Activated CD4-positive, alpha-beta T cell treated with anti-CD3 and anti-CD28 coated beads for 48 hours (primary cell): ENCODE results near the gene POMP.
"Not testable (repeated sequence)": the region's sequence is repeated elsewhere in the genome, so short reads cannot be mapped to it uniquely, and the experiment has no call there.

Experiments used
- DNase-seq: peaks from one replicate; pipeline ENCODE4 v3.0.0-alpha.2; 2020

Gene POMP

GRCh38 chr13:28638756-28639155 is 20.2 kb upstream of the POMP start:
- DNase-seq = no peak

DNA sequence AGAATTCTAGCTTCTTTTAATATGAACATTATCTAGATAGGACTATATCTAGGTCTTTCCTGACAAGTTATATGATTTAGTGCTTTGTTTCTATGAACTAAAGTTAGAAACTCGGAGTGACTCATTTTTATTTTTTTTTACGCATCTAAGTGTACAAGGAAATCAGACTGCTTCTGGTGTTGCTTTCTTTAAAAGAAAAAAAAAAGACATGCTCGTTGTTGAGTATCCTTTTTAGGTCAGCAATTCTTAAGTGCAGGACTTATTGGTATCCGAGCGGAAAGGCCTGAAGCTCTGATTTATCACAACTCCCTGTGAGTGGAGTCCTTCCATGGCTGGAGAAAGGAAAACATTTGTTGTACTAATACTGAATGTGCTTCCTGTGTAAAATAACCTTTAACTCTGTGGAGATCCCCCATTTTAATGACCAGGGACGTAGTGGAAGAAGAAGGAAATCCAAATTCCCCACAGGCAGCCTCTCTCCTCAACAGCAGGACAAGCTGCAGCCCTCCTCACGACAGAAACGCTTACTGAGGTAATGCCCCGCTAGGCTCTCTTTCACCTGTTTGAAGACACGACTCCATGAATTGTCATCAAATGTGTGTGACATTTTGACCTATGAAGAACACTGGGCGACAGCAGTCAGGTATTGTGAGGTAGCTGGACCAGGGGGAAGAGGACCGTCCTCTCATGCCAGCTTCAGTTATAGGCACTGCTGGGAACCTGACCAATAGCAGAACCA is 17.9 kb upstream of the POMP start:
- no peak for DNase-seq

- no peak for DNase-seq
These were observed 17.4 kb upstream of the POMP start for GRCh38 chr13:28641600-28641926.

GRCh38 chr13:28650284-28650683 is 8.6 kb upstream of the POMP start:
- no peak for DNase-seq

DNA sequence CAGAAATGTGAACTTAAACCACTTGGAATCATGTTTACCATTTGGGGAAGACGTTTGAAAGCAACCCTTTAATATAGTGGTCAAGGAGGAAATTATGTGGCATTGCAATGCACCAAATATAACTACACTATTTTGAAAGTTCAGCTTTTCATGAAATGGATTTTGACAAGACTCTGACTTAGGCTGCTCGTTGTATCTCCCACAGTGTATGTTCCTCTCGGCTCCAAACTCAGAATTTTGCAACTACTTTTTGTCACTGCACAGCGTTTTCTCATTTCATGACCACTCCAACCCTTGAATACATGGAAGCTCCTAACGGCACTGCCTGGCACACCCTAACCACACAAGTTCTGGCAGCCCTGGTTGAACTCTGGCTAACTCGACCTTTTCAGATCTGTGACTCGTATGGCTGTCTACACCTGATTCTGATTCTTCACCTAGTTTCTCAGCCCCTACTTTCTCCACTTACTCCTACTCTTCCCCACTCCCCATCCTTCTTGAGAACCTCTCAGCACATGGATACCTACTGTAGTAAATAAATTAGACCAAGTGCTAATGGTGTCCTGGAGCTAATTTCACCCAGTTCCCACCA is 7.0 kb upstream of the POMP start:
- no peak for DNase-seq

DNA sequence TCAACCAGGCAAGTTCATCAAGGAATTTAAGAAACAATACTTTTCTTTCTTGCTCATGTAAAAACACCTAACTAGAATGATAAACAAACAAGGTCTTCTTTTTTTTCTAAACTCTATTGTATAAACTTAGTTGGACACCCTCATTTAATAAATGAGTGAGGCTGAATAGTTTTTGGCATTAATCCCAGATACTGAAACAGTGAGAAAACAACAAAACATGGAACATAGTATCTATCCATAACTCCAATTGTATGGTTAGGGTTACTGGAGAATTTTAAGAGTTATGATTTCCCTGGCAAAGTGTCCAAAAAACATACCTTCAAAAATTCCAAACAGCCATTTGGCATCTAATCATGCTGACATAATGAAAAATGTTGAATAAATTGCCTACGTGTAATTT is 5.8 kb upstream of the POMP start:
- DNase-seq = no peak

DNA sequence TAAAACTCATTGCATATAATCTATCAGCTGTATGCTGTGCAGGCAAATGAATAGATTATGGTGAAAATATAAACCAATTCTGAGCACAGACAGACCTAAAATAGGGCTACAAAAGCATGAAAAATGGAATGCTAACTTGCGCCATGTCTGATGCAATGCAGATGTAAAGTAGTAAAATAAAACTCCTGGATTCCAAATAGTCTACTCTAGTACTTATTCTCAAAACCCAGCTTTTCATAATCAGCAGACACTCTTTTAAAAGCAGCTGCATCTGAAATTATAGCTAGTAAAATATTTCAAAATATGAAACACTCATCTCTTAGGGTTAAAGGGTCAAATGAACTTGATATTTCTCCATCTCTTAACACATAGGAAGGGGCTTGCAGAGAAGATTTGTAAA is 4.7 kb upstream of the POMP start:
- DNase-seq = no peak

DNA sequence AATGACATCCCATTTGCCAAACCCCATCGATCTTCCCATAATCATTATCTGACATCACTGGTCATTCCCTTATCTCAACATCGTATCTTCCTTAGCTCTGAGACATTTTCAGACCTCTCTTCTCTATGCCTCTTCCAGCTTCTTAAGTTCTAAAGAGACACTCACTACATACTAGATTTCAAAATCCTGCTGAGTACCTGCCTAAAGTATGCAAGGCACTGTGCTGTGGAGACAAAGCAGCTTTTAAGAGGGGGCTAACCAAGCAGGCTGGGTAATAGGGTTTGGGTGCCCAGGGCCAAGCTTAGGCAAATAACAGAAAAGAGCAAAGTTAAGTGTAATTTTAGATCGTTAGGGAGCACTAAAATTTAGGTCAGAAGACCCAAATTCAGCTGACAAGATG is 3.4 kb upstream of the POMP start:
- no peak for DNase-seq

GRCh38 chr13:28657784-28658538 is 969 bp upstream of the POMP start:
- no peak for DNase-seq

DNA sequence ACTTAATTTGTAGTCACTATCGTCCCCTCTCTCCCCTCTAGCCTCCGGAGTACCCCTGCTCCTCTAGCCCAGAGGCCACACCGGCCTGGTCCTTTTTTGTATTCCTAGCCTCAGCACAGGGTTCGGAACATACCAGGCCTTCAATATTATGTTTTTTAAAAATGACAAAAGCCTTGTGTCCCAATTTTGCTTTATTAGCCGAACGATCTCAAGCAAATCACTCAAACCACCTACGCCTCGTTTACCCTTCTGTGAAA is 463 bp upstream of the POMP start:
- no peak for DNase-seq

DNA sequence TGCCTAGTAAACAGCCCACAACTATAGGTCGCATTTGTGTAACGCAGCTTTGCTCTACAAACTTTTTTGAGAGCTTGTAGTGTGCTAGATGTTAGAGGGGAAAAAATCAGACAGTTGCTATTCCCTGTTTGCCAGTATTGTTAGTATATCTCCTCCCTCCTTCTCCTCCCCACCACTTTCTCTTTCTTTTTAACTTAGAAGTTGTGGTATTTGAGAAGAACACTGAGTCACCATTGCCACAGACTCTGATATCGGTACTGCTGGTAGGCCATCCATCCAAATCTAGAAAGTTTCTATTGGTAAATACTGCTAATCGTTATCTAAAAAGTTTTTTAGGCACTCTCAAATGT is 666 bp downstream of the POMP start:
- DNase-seq = peak; percentile 22

DNA sequence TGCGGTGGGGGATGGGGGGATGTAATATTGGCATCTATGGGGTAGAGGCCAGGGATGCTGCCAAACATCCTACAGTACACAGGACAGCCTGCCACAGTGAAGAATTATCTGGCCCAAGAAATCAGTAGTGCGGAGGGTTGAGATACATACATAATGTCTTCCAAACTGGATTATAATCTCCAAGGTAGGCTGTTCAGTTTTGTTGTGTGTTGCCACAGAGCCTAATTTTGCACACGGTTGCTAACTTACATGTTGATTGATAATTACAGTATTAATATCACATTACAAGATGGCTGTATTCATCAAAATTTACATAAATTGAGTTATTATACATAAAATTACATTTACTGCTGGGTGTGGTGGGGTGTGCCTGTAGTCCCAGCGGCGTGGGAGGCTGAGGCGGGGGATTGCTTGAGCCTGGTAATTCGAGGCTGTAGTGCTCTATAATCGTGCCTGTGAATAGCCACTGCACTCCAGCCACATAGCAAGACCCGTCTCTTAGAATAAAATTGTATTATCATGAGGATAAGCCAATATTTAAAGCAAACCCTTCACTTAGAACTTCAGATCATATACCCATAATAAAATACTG is 8.1 kb downstream of the POMP start:
- no peak for DNase-seq

- no peak for DNase-seq
These were observed 12.3 kb downstream of the POMP start for GRCh38 chr13:28671126-28671792.

DNA sequence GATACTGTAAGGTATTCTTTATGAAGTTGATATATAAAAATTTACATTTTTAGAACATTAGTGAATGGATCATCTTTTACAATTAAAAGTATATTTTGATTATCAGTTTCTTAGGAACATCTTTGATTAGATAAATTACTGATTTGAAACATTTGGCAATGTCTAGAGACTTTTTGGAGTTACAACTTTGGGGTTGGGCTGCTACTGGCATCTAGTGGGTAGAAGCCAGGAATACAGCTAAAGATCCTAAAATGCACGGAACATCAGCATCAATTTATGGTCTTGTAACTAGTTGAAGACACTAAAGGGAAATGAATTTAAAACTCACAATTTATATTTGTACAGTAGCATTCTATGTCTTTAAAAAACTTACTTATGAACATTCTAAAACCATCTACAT is 19.9 kb downstream of the POMP start:
- DNase-seq = no peak

GRCh38 chr13:28679628-28680027 is 20.7 kb downstream of the POMP start:
- no peak for DNase-seq

DNA sequence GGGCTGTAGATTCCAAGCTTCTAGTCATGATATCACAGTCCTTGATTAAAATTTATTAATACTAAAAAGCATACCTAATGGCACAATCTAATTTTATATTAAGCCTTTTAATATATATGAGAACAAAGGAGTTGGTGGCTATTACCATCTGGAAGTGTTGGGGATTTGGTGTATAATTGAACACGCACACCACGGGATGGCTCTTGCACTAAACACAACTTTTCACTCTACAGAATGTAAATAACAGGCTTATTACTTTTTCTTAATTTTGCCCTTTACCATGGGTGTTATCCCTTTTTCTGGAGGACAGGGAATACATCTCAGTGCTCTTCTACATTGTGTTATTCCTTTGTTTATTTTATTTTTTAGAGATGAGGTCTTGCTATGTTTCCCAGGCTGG is 21.6 kb downstream of the POMP start:
- no peak for DNase-seq

DNA sequence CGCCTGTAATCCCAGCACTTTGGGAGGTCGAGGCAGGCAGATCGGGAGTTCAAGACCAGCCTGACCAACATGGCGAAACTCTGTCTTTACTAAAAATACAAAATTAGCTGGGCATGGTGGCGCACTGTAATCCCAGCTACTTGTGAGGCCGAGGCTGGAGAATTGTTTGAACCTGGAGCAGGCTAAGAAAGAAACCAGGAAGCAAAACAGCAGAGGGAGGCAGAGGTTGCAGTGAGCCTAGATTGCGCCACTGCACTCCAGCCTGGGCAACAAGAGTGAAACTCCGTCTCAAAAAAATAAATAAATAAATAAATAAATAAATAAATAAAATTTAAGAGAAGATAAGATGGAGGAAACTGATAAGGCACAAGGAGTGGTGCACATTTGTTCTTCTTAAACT is 24.2 kb downstream of the POMP start:
- not testable (repeated sequence) for DNase-seq

DNA sequence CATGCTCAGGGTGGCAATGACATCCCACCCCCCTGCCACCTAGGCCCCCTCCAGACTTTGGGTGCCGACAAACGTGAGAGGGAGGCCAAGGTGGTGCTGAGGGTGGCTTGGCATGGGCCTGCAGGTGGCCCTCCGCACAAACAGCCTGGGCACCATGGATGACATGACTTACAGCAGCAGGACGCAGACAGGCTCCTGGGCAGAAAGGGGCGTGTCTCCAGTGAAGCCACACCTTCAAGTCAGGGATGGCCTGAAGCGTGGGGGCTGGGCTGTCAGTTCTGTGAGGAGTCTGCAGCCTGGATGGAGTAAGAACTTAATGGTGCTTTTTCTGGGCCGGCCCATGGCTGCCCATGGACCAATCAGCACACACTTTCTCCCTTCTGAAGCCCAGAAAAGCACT is 25.3 kb downstream of the POMP start:
- DNase-seq = no peak

DNA sequence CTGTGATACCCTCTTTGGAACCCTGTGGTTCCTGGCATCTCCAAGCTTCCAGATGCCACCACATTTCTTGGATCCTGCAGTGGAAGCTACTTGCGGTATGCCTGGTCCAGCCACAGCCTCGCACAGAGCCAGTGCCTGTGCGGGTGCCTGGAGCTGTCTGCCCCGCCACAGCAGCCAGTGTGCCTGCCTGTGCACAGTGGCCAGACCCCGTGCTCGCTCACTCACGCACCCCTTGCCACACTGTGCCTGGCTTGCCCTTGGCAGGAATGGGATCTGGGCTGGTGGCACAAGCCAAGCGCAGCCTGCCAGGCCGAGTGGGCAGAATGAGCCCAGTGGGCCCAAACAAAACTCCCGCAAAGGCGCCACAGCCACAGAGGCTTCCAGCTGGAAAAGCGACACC is 26.2 kb downstream of the POMP start:
- no peak for DNase-seq

- no peak for DNase-seq
These were observed 27.0 kb downstream of the POMP start for GRCh38 chr13:28685892-28686291.

DNA sequence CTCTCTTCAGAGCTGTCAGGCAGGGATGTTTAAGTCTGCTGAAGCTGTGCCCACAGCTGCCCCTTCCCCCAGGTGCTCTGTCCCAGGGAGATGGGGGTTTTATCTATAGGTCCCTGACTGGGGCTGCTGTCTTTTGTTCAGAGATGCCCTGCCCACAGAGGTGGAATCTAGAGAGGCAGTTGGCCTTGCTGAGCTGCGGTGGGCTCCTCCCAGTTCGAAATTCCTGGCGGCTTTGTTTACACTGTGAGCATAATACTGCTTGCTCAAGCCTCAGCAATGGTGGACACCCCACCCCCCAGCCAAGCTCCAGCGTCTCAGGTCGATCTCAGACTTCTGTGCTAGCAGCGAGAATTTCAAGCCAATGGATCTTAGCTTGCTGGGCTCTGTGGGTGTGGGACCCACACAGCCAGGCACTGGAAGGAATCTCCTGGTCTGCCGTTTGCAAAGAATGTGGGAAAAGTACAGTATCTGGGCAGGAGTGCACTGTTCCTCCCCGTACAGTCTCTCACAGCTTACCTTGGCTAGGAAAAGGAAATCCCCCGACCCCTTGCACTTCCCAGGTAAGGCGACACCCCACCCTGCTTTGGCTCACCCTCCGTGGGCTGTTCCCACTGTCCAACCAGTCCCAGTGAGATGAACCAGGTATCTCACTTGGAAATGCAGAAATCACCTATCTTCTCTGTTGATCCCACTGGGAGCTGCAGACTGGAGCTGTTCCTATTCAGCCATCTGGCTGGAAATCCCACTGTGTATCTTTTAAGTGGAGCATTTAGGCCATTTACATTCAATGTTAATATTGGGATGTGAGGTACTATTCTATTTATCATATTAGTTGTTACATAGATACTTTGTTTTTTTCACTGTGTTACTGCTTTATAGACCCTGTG is 34.9 kb downstream of the POMP start:
- not testable (repeated sequence) for DNase-seq

DNA sequence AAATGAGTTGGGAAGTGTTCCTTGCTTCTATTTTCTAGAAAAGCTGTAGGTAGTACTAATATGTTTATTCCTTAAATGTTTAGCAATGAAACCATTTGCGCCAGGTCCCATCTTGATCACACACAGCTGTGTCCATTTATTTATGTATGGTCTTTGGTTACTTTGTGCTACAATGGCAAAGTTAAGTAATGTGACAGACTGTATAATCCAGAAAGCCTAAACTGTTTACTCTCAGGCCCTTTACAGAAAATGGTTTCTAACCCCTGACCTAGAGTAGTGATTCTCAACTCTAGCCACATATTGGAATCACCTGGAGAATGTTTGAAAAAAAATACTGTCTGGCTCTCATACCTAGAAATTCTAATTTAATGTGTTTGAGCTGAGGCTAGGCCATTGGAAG is 38.5 kb downstream of the POMP start:
- no peak for DNase-seq

- no peak for DNase-seq
These were observed 40.3 kb downstream of the POMP start for GRCh38 chr13:28699246-28699645.
